Activated CD4-positive, alpha-beta T cell treated with anti-CD3 and anti-CD28 coated beads, Interleukin-2, amount 10 ng/mL, durations not matched to agents 7 days and 5 days (primary cell): Measurements from ENCODE around the gene TGM2. TPM values are rescaled to one million over a fixed set of nuclear protein-coding genes. Genes with fewer than 3 reads are reported as not detected.

Source experiments
- CTCF ChIA-PET: fragments of 350-600 bp; sonication (Branson Sonifier 250); formaldehyde crosslinking; loops from one replicate; lab custom pipeline; 2021; ENCODE audit warnings: antibody characterized with exemption; lab: Charles Lee
- POLR2A ChIA-PET: fragments of 350-600 bp; sonication (Branson Sonifier 250); formaldehyde crosslinking; loops from one replicate; lab custom pipeline; 2021; ENCODE audit warnings: antibody characterized with exemption; lab: Charles Lee
- DNase-seq: peaks from one replicate; pipeline ENCODE4 v3.0.0-alpha.2; 2020
- H3K27ac Mint-ChIP-seq: one replicate; pipeline ENCODE4 v1.8.0; 2021; ENCODE audit warnings: mild to moderate bottlenecking, moderate library complexity, mixed read lengths
- H3K27me3 Mint-ChIP-seq: one replicate; pipeline ENCODE4 v1.8.0; 2021; ENCODE audit warnings: mixed read lengths
- H3K36me3 Mint-ChIP-seq: one replicate; pipeline ENCODE4 v1.8.0; 2021; ENCODE audit warnings: low read depth, mixed read lengths
- H3K4me1 Mint-ChIP-seq: one replicate; pipeline ENCODE4 v1.8.0; 2021; ENCODE audit warnings: mixed read lengths
- H3K4me3 Mint-ChIP-seq: one replicate; pipeline ENCODE4 v1.8.0; 2021; ENCODE audit warnings: mild to moderate bottlenecking, moderate library complexity, mixed read lengths
- H3K9me3 Mint-ChIP-seq: one replicate; pipeline ENCODE4 v1.8.0; 2021; ENCODE audit warnings: mixed read lengths
- total RNA-seq, 2 experiments: library from RNA; stranded (reverse); gene quantifications; one replicate each; pipeline ENCODE4 v1.2.3, GENCODE V29; 2021

The TGM2 gene
- total RNA-seq, 2 experiments from 2014 or later, result 0.07 to 0.21 TPM

DNA sequence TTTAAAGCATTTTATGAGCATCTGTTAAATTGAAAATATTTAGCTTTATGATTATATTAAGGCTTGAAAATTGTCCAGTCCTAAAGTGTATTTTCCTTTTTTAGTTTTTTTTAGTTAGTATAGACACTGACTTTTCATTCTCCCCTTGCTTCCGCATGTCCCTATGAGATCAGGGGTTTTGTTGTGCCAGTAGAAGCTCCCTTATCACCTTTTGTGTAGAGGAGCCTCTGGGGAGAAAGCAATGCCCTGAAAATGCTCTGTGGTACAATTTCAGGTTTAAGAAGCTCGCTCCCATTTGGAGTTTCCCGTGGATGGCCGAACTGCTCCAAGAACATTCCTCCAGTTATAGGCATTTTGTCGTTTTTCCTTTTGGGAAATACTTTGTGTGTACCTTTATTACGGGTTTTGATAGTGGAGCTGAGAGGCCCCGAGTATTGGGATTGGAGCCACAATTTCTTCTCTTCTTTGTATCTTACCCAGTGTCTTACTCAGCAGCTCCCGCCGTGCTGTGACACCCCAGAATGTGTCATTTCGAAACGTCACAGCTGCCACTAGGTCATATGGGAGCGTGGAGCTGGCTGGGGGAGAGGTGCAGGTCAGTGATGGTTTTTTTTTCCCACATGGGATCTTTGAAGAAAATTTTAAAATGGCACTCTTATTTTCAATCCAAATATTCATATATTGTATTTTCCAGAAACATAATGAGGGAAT is 81.6 kb downstream of the TGM2 start:
- DNase-seq, result no peak
- ChIA-PET CTCF (interaction anchor here (1.4 kb wide), 1 partner anchor 10 kb away, joined by 3 read pairs; no protein-coding TSS in a partner anchor), POLR2A (no interaction called here)
- Mint-ChIP-seq H3K27ac (no peak overlapping the region), H3K4me3 (no peak overlapping the region), H3K4me1 (no peaks in the 10 kb centered on the region), H3K36me3 (peaks cover 50% of the 10 kb centered on the region), H3K9me3 (no peaks in the 10 kb centered on the region), H3K27me3 (no peaks in the 10 kb centered on the region)

- Mint-ChIP-seq H3K4me3 (no peak overlapping the region), H3K36me3 (peaks cover 55% of the 10 kb centered on the region), H3K9me3 (no peaks in the 10 kb centered on the region), H3K4me1 (no peaks in the 10 kb centered on the region), H3K27ac (no peak overlapping the region), H3K27me3 (no peaks in the 10 kb centered on the region)
- CTCF ChIA-PET, result interaction anchor here (1.4 kb wide), 1 partner anchor 9 kb away, joined by 3 read pairs; no protein-coding TSS in a partner anchor
- POLR2A ChIA-PET, result no interaction called here
- DNase-seq, result no peak
These were observed 82.2 kb downstream of the TGM2 start for GRCh38 chr20:38082894-38083293.

GRCh38 chr20:38081575-38081974 is 83.5 kb downstream of the TGM2 start:
- H3K4me3 Mint-ChIP-seq, result no peak overlapping the region
- no peak overlapping the region for H3K27ac Mint-ChIP-seq
- H3K4me1 Mint-ChIP-seq, result peaks cover 1% of the 10 kb centered on the region
- DNase-seq, result no peak
- no peaks in the 10 kb centered on the region for H3K27me3 Mint-ChIP-seq
- peaks cover 61% of the 10 kb centered on the region for H3K36me3 Mint-ChIP-seq
- CTCF ChIA-PET, result no interaction called here
- H3K9me3 Mint-ChIP-seq, result no peaks in the 10 kb centered on the region
- POLR2A ChIA-PET, result no interaction called here

- Mint-ChIP-seq H3K36me3 (peaks cover 64% of the 10 kb centered on the region), H3K4me3 (no peak overlapping the region), H3K4me1 (peaks cover 1% of the 10 kb centered on the region), H3K27me3 (no peaks in the 10 kb centered on the region), H3K27ac (no peak overlapping the region), H3K9me3 (no peaks in the 10 kb centered on the region)
- POLR2A ChIA-PET, result no interaction called here
- no peak for DNase-seq
- CTCF ChIA-PET, result interaction anchor here (0.6 to 1.1 kb wide), 2 partner anchors 9 to 13 kb away, joined by 3 read pairs; no protein-coding TSS in a partner anchor
These were observed 85.7 kb downstream of the TGM2 start for GRCh38 chr20:38079353-38079752.

DNA sequence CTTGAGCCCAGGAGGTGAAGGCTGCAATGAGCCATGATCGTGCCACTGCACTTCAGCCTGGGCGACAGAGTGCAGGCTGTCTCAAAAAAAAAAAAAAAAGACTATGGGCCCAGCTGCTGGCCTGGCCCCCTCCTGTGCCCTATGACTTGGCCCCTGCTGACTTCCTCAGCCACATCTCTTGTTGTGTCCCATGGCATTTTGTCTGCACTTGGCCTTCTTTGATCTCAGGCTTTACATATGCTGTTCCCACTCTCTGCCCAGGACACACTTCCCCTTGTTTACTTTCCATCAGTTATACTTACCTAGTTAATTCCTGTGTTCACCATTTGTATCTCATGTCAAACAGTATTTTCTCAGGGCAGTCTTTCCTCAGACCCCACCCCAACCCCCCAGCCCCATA is 87.0 kb downstream of the TGM2 start:
- no peak for DNase-seq
- no peak overlapping the region for H3K27ac Mint-ChIP-seq
- H3K36me3 Mint-ChIP-seq, result peaks cover 65% of the 10 kb centered on the region
- peaks cover 7% of the 10 kb centered on the region for H3K4me1 Mint-ChIP-seq
- no peaks in the 10 kb centered on the region for H3K27me3 Mint-ChIP-seq
- no peaks in the 10 kb centered on the region for H3K9me3 Mint-ChIP-seq
- CTCF ChIA-PET, result interaction anchor here (0.6 to 1.4 kb wide), 3 partner anchors 10 to 90 kb away, joined by 3 to 5 read pairs (median 4); no protein-coding TSS in a partner anchor
- POLR2A ChIA-PET, result no interaction called here
- no peak overlapping the region for H3K4me3 Mint-ChIP-seq

Other genes starting within 250 kb of the TGM2 start
- gene TTI1, start 131.8 kb downstream of the TGM2 start, total RNA-seq, result 10 to 100 TPM; 30.2 to 32.4 TPM
- 10 to 100 TPM; 35.9 to 37.0 TPM for gene RPRD1B, start 131.5 kb downstream of the TGM2 start, total RNA-seq
- not detected for gene KIAA1755, start 95.5 kb upstream of the TGM2 start, total RNA-seq
- gene BPI, start 138.9 kb upstream of the TGM2 start, total RNA-seq, result not detected
- gene LBP, start 181.2 kb upstream of the TGM2 start, total RNA-seq, result not detected